ENCODE data around the gene TRIM38.

Gene TRIM38

DNA sequence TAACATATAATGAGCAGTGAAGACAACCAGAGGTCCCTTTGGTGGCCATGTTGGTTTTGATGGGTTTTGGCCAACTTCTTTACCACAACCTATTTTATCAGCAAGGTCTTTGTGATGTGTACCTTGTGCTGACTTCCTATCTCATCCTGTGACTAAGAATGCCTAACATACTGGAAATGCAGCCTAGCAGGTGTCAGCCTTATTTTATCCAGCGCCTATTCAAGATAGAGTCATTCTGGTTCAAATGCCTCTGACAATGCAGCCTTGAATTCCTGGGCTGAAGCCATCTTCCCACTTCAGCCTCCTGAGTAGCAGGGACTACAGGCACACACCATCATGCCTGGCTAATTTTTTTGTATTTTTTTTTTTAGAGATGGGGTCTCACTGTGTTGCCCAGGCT lies 7.8 kb upstream of the TRIM38 start:
- CTCF ChIA-PET = interaction anchor here (0.6 to 0.8 kb wide), 2 partner anchors 110 to 166 kb away, joined by 4 to 6 read pairs; no protein-coding TSS in a partner anchor
- POLR2A ChIA-PET = no interaction called here
- Histone ChIP-seq H3K27ac (ENCODE audit: extremely low read depth, low read depth, low read length) (no peak overlapping the region), H3K9me3 (ENCODE audit: control insufficient read depth, insufficient read depth, low read depth, low read length) (no peaks in the 10 kb centered on the region), H3K4me1 (ENCODE audit: control insufficient read depth, insufficient read depth, low read length) (no peaks in the 10 kb centered on the region), H3K4me3 (ENCODE audit: low read depth, low read length) (no peak overlapping the region), H3K36me3 (ENCODE audit: control insufficient read depth in 2 of 2, insufficient read depth in 1 of 2, low read length in 2 of 2) (no peaks in the 10 kb centered on the region)
- TF ChIP-seq ZNF324 (tag by site-specific recombination; IDR thresholded peaks at IDR 0.05) = no peak
- TF ChIP-seq, protein P1, sequence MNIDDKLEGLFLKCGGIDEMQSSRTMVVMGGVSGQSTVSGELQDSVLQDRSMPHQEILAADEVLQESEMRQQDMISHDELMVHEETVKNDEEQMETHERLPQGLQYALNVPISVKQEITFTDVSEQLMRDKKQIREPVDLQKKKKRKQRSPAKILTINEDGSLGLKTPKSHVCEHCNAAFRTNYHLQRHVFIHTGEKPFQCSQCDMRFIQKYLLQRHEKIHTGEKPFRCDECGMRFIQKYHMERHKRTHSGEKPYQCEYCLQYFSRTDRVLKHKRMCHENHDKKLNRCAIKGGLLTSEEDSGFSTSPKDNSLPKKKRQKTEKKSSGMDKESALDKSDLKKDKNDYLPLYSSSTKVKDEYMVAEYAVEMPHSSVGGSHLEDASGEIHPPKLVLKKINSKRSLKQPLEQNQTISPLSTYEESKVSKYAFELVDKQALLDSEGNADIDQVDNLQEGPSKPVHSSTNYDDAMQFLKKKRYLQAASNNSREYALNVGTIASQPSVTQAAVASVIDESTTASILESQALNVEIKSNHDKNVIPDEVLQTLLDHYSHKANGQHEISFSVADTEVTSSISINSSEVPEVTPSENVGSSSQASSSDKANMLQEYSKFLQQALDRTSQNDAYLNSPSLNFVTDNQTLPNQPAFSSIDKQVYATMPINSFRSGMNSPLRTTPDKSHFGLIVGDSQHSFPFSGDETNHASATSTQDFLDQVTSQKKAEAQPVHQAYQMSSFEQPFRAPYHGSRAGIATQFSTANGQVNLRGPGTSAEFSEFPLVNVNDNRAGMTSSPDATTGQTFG (tag by site-specific recombination; IDR thresholded peaks at IDR 0.05; ENCODE audit: borderline replicate concordance) = no peak
- TF ChIP-seq, protein P2, sequence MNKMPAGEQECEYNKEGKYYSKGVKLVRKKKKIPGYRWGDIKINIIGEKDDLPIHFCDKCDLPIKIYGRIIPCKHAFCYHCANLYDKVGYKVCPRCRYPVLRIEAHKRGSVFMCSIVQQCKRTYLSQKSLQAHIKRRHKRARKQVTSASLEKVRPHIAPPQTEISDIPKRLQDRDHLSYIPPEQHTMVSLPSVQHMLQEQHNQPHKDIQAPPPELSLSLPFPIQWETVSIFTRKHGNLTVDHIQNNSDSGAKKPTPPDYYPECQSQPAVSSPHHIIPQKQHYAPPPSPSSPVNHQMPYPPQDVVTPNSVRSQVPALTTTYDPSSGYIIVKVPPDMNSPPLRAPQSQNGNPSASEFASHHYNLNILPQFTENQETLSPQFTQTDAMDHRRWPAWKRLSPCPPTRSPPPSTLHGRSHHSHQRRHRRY (tag by site-specific recombination; IDR thresholded peaks at IDR 0.05) = no peak
- TF ChIP-seq, protein P3, sequence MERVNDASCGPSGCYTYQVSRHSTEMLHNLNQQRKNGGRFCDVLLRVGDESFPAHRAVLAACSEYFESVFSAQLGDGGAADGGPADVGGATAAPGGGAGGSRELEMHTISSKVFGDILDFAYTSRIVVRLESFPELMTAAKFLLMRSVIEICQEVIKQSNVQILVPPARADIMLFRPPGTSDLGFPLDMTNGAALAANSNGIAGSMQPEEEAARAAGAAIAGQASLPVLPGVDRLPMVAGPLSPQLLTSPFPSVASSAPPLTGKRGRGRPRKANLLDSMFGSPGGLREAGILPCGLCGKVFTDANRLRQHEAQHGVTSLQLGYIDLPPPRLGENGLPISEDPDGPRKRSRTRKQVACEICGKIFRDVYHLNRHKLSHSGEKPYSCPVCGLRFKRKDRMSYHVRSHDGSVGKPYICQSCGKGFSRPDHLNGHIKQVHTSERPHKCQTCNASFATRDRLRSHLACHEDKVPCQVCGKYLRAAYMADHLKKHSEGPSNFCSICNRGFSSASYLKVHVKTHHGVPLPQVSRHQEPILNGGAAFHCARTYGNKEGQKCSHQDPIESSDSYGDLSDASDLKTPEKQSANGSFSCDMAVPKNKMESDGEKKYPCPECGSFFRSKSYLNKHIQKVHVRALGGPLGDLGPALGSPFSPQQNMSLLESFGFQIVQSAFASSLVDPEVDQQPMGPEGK (tag by site-specific recombination; IDR thresholded peaks at IDR 0.05) = no peak
- TF ChIP-seq KLF7 (tag by site-specific recombination; IDR thresholded peaks at IDR 0.05; ENCODE audit: borderline replicate concordance) = no peak
- TF ChIP-seq ZNF248 (tag by site-specific recombination; IDR thresholded peaks at IDR 0.05) = no peak
- TF ChIP-seq ZNF624 (tag by site-specific recombination; IDR thresholded peaks at IDR 0.05) = no peak
- no peak for TF ChIP-seq TCF7L2 (IDR thresholded peaks at IDR 0.05; ENCODE audit: borderline replicate concordance, low read depth, low read length)
- TF ChIP-seq ZNF623 (tag by site-specific recombination; IDR thresholded peaks at IDR 0.05) = no peak
- TF ChIP-seq ZSCAN16 (tag by site-specific recombination; IDR thresholded peaks at IDR 0.05) = no peak
- TF ChIP-seq, protein P4, sequence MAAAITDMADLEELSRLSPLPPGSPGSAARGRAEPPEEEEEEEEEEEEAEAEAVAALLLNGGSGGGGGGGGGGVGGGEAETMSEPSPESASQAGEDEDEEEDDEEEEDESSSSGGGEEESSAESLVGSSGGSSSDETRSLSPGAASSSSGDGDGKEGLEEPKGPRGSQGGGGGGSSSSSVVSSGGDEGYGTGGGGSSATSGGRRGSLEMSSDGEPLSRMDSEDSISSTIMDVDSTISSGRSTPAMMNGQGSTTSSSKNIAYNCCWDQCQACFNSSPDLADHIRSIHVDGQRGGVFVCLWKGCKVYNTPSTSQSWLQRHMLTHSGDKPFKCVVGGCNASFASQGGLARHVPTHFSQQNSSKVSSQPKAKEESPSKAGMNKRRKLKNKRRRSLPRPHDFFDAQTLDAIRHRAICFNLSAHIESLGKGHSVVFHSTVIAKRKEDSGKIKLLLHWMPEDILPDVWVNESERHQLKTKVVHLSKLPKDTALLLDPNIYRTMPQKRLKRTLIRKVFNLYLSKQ (tag by site-specific recombination; IDR thresholded peaks at IDR 0.05; ENCODE audit: borderline replicate concordance) = no peak
- TF ChIP-seq ZNF221 (tag by site-specific recombination; IDR thresholded peaks at IDR 0.05; ENCODE audit: borderline replicate concordance) = no peak
- no peak for TF ChIP-seq ZNF146 (tag by site-specific recombination; IDR thresholded peaks at IDR 0.05)
- TF ChIP-seq FEZF1 (tag by site-specific recombination; IDR thresholded peaks at IDR 0.05) = no peak
- no peak for TF ChIP-seq ZNF843 (tag by site-specific recombination; IDR thresholded peaks at IDR 0.05)
- TF ChIP-seq, protein P5, sequence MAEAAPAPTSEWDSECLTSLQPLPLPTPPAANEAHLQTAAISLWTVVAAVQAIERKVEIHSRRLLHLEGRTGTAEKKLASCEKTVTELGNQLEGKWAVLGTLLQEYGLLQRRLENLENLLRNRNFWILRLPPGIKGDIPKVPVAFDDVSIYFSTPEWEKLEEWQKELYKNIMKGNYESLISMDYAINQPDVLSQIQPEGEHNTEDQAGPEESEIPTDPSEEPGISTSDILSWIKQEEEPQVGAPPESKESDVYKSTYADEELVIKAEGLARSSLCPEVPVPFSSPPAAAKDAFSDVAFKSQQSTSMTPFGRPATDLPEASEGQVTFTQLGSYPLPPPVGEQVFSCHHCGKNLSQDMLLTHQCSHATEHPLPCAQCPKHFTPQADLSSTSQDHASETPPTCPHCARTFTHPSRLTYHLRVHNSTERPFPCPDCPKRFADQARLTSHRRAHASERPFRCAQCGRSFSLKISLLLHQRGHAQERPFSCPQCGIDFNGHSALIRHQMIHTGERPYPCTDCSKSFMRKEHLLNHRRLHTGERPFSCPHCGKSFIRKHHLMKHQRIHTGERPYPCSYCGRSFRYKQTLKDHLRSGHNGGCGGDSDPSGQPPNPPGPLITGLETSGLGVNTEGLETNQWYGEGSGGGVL (tag by site-specific recombination; IDR thresholded peaks at IDR 0.05) = no peak
- no peak for TF ChIP-seq GLIS1 (tag by site-specific recombination; IDR thresholded peaks at IDR 0.05)
- TF ChIP-seq ZNF184 (tag by site-specific recombination; IDR thresholded peaks at IDR 0.05) = no peak
- TF ChIP-seq MYNN (tag by site-specific recombination; IDR thresholded peaks at IDR 0.05; ENCODE audit: borderline replicate concordance) = no peak
- no peak for TF ChIP-seq ZNF473 (tag by site-specific recombination; IDR thresholded peaks at IDR 0.05)
